Muscle layer of duodenum (tissue), 2 donors: ENCODE results near the gene IL1RAPL1.

Experiments used
- H3K27ac ChIP-seq: one replicate; pipeline ENCODE4 v1.7.0; 2013; ENCODE audit warnings: mild to moderate bottlenecking, low read length
- H3K27me3 ChIP-seq: one replicate; pipeline ENCODE4 v1.7.0; 2013; ENCODE audit warnings: low read depth, mild to moderate bottlenecking, control low read depth, low read length
- H3K36me3 ChIP-seq, 2 donors: one replicate each; pipeline ENCODE4 v1.7.0; 2013; ENCODE audit warnings: low read length in 2 of 2, control low read depth in 1 of 2, mild to moderate bottlenecking in 1 of 2; ENCODE audit not compliant: insufficient read depth in 2 of 2, control insufficient read depth in 1 of 2
- H3K4me1 ChIP-seq, 2 donors: one replicate each; pipeline ENCODE4 v1.7.0; 2013; ENCODE audit warnings: low read length in 2 of 2, mild to moderate bottlenecking in 2 of 2, control low read depth in 1 of 2, moderate library complexity in 1 of 2; ENCODE audit not compliant: insufficient read depth in 2 of 2, control insufficient read depth in 1 of 2
- H3K4me3 ChIP-seq, 2 donors: one replicate each; pipeline ENCODE4 v1.7.0; 2013; ENCODE audit warnings: low read length in 2 of 2, low read depth in 1 of 2, mild to moderate bottlenecking in 1 of 2
- H3K9me3 ChIP-seq, 2 donors: one replicate each; pipeline ENCODE4 v1.7.0; 2013; ENCODE audit warnings: low read length in 2 of 2, control low read depth in 1 of 2, mild to moderate bottlenecking in 1 of 2; ENCODE audit not compliant: control insufficient read depth in 1 of 2
- donor health status: healthy.

The IL1RAPL1 gene

DNA sequence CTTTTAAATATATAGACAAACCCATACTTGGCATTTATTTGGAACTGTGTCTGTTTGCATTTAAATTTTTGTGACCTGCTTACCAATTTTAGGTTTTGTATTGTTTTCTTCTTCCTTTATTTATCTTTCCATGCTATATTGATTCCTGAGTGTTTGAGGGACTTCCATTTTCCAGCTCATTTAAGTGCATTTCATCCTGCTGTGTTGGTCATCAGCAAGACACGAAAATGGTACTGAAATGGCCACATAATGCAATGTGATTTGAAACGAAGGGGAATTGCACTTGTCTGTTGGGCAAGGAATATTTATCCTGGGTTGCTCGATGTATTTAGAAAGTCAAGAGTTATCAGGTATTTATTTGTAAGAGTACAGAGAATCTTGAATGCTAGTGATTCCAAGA, 1103.8 kb downstream of the IL1RAPL1 start:
- no peaks in the 10 kb centered on the region for H3K27me3 ChIP-seq
- no peak overlapping the region for H3K27ac ChIP-seq
- no peak overlapping the region for H3K4me3 ChIP-seq
- H3K4me1 ChIP-seq = peaks cover 0 to 5% of the 10 kb centered on the region in 2 donors
- H3K9me3 ChIP-seq = no peaks in the 10 kb centered on the region
- no peaks in the 10 kb centered on the region for H3K36me3 ChIP-seq

DNA sequence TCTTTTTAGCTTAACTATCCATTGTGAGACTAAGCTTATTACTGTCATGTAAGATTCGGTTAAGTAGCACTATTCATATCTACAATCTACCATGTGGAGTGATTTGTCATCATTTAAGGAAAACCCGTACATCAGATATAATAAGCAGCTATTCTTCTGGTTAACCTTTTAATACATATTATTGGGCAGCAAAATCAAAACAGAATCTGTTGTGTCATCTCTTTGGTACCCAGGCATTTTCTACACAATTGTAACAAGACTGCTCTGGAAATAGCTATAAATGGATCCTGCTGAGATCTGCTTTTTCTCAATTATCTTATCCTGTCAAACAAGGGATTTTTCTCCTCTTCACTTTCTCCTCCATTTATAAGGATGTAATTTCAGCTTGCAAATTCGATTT, 1106.7 kb downstream of the IL1RAPL1 start:
- Histone ChIP-seq H3K36me3 (no peaks in the 10 kb centered on the region), H3K4me3 (no peak overlapping the region), H3K9me3 (no peaks in the 10 kb centered on the region), H3K4me1 (no peaks in the 10 kb centered on the region), H3K27me3 (no peaks in the 10 kb centered on the region), H3K27ac (no peak overlapping the region)

DNA sequence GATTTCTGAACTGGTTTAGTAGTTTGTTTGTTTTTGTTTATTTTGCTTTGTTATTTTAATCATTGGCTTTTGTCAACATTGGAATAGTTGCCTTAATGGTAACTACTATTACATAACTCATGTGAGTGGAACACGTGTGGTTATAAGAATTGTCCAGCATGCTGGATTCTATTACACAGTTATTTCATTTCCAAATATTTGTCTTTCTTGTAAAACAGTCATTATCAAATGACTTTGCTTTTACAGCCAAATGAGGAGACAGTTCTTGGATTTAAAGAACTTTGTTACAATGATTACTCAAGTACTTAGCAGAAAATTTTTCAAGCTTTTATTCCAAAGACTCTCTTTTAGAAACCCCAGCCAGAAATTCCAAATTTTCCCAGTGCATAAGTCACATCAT, 1112.0 kb downstream of the IL1RAPL1 start:
- H3K36me3 ChIP-seq = no peaks in the 10 kb centered on the region
- no peaks in the 10 kb centered on the region for H3K4me1 ChIP-seq
- H3K27me3 ChIP-seq = no peaks in the 10 kb centered on the region
- no peak overlapping the region for H3K27ac ChIP-seq
- no peak overlapping the region for H3K4me3 ChIP-seq
- H3K9me3 ChIP-seq = no peaks in the 10 kb centered on the region

DNA sequence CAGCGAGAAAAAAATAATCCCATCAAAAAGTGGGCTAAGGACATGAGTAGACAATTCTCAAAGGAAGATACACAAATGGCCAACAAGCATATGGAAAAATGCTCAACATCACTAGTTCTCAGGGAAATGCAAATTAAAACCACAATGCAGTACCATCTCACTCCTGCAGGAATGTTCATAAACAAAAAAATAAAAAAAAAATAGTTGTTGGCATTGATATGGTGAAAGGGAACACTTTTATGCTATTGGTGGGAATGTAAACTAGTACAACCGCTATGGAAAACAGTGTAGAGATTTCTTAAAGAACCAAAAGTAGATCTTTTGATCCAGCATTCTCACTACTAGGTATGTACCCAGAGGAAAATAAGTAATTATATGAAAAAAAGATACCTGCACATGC, 1119.8 kb downstream of the IL1RAPL1 start:
- no peaks in the 10 kb centered on the region for H3K9me3 ChIP-seq
- no peaks in the 10 kb centered on the region for H3K27me3 ChIP-seq
- no peak overlapping the region for H3K27ac ChIP-seq
- no peaks in the 10 kb centered on the region for H3K36me3 ChIP-seq
- no peak overlapping the region for H3K4me3 ChIP-seq
- H3K4me1 ChIP-seq = no peaks in the 10 kb centered on the region

DNA sequence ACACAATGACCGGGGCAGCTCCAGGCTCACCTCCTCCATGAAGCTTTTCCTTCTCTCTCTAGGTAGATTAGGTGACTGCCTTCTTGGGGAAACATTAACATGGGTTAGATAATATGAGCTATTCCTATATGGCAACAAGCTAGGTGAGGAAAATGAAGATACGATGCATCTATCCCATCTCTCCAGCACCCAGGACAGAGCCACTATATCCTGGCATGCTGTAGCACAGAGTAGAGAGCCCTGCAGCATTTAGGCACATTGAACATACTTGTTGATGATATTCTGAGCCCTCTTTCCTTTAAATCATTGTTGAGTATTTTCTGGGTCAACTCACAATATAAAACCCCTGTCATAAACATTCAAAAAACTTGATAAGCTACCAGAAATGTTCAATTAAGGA, 1133.9 kb downstream of the IL1RAPL1 start:
- Histone ChIP-seq H3K9me3 (no peaks in the 10 kb centered on the region), H3K4me1 (no peaks in the 10 kb centered on the region), H3K4me3 (no peak overlapping the region), H3K36me3 (no peaks in the 10 kb centered on the region), H3K27me3 (no peaks in the 10 kb centered on the region), H3K27ac (no peak overlapping the region)

DNA sequence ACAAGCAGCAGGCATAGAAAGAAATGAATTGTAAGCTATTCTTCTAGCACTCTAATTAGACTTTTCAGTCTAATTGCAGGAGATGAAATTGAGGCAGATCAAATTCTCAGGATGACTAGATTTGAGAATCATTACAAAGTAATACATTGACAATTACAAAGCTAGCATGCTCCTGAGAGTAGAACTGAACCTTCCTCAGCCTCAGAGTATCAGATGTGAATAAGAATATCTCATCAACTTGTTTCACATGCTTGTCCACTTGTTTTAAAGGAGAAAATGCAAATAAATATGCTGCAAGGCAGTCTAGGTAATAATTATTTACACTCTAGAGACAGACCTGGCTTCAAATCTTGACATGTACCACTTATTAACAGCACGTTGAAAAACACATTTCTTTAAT, 1137.1 kb downstream of the IL1RAPL1 start:
- H3K9me3 ChIP-seq = no peaks in the 10 kb centered on the region
- no peaks in the 10 kb centered on the region for H3K27me3 ChIP-seq
- H3K4me3 ChIP-seq = no peak overlapping the region
- H3K36me3 ChIP-seq = no peaks in the 10 kb centered on the region
- no peak overlapping the region for H3K27ac ChIP-seq
- no peaks in the 10 kb centered on the region for H3K4me1 ChIP-seq

DNA sequence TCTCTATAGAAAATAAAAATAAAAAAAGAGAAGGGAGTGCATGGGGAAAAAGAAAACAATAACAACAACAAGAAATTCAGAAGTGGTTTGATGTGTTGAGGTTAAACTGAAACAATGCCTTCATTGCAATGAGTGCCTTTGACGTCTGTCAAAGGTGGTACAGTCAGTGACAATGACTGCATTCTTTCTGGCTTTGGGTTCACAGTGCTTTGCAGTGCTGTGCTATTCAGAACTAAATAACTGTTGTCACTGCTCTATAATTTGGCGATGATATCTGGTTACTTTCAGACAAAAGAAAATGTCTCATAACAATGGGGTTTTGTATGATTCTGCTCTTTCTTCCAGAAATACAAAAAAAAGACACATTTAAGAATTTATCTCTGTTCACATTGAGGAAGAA, 1139.6 kb downstream of the IL1RAPL1 start:
- H3K27ac ChIP-seq = no peak overlapping the region
- no peaks in the 10 kb centered on the region for H3K4me1 ChIP-seq
- H3K9me3 ChIP-seq = no peaks in the 10 kb centered on the region
- H3K27me3 ChIP-seq = no peaks in the 10 kb centered on the region
- no peak overlapping the region for H3K4me3 ChIP-seq
- H3K36me3 ChIP-seq = no peaks in the 10 kb centered on the region

DNA sequence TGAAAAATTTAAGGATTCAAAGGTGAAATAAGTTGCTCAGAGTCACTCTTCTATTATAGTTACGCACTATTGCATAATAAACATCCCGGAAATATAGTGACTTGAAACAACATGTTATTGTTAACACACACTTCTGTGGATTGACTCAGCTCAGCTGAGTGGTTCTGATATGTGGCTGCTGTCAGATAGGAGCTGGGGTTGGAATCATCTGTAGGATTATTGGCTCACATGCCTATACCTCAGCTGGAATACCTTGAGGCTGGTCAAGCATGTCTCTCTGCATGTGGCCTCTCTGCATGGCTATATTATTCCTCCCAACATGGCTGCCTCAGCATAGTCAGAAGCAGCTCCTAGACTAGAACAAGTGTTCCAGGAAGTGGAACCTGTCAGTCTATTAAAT, 1141.4 kb downstream of the IL1RAPL1 start:
- Histone ChIP-seq H3K27ac (no peak overlapping the region), H3K9me3 (no peaks in the 10 kb centered on the region), H3K4me3 (no peak overlapping the region), H3K27me3 (no peaks in the 10 kb centered on the region), H3K4me1 (no peaks in the 10 kb centered on the region), H3K36me3 (no peaks in the 10 kb centered on the region)

DNA sequence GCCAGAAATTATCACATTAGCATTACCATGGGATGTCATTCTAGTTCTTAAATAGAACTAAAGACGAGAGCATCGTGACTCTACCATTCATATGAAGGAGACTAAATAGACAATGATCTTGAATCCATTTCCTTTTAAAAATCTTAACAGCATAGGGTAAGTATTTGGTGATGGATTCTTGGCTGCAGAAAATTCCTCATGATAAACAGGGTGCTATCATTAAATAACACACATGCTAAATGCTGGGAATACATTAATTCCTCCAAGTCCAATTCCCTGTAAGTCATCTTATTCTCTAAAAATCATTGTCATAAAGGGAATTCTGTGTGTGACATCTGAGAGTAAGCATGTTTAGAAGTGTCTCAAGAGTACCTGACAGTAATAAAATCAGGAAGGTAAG, 1157.7 kb downstream of the IL1RAPL1 start:
- no peaks in the 10 kb centered on the region for H3K9me3 ChIP-seq
- no peaks in the 10 kb centered on the region for H3K36me3 ChIP-seq
- H3K4me3 ChIP-seq = no peak overlapping the region
- H3K4me1 ChIP-seq = no peaks in the 10 kb centered on the region
- H3K27me3 ChIP-seq = no peaks in the 10 kb centered on the region
- no peak overlapping the region for H3K27ac ChIP-seq

DNA sequence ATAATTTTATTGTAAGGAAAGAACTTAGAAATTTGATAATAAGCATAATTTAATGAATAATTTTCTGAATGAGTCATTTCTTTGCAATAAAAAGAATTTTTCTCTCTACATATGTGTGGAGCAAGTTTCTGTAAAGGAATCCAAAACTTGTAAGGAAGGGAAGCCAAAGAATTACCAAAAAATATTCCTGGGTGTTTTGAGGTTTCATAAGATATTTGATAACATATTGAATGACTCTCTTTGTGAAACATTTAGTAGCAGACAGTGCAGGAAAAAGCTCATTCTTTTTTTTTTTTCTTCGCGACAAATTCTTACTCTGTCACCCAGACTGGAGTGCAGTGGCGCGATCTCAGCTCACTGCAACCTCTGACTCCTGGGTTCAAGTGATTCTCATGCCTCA, 1159.1 kb downstream of the IL1RAPL1 start:
- no peak overlapping the region for H3K4me3 ChIP-seq
- no peaks in the 10 kb centered on the region for H3K27me3 ChIP-seq
- H3K27ac ChIP-seq = no peak overlapping the region
- H3K4me1 ChIP-seq = no peaks in the 10 kb centered on the region
- no peaks in the 10 kb centered on the region for H3K9me3 ChIP-seq
- H3K36me3 ChIP-seq = no peaks in the 10 kb centered on the region

DNA sequence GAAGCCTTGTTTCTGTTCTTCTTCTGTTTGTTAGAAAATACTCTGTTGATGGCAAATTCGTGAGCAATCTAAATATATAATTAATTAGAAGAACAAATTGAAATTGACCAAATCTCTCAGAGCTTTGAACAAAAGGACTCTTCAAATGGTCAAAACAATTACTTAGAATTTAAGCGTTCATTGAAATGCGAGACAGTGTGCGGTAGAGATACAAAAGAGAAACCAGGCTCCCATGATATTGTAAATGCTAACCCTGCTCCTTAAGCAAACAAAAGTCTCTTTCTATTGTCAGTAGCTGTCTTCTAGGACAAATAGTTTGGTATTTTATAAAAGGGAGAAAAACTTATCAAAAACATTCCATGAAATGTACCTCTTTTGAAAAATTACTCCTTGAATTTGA, 1174.8 kb downstream of the IL1RAPL1 start:
- no peaks in the 10 kb centered on the region for H3K27me3 ChIP-seq
- H3K4me1 ChIP-seq = no peaks in the 10 kb centered on the region
- H3K27ac ChIP-seq = no peak overlapping the region
- no peak overlapping the region for H3K4me3 ChIP-seq
- H3K36me3 ChIP-seq = no peaks in the 10 kb centered on the region
- no peaks in the 10 kb centered on the region for H3K9me3 ChIP-seq

DNA sequence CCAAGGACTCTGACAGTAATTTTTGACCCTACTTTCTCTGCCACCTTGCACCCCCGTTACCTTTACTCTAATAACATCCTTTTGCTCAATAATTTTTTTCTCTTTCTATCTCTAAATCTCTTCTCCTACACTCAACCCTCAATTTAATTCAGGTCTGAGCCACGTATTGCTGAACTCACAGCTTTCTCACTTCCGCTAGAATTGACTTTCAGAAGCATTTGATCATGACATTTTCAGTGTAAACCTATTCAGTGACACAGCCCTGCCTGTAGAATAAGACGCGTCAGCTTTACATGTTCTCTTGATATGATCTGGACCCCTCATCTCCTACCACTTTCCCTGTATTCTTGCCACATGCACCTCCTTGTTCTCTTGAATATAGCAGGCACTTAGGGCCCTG, 1188.6 kb downstream of the IL1RAPL1 start:
- no peaks in the 10 kb centered on the region for H3K9me3 ChIP-seq
- no peak overlapping the region for H3K27ac ChIP-seq
- H3K27me3 ChIP-seq = no peaks in the 10 kb centered on the region
- H3K4me3 ChIP-seq = no peak overlapping the region
- H3K4me1 ChIP-seq = no peaks in the 10 kb centered on the region
- H3K36me3 ChIP-seq = no peaks in the 10 kb centered on the region
